K562 (cell line): Measurements from ENCODE around the gene EGR4. TPM values are rescaled to one million over a fixed set of nuclear protein-coding genes. Genes with fewer than 3 reads are reported as not detected.

Experiments
- ATF4 ChIP-seq: fragments of 450-650 bp; formaldehyde crosslinking; IDR thresholded peaks from 2 replicates; pipeline ENCODE4 v1.4.0; 2022; ENCODE audit warnings: mild to moderate bottlenecking, moderate library complexity
- EGR1 ChIP-seq: fragments of 450-650 bp; conservative IDR thresholded peaks from 2 replicates; pipeline ENCODE4 v1.6.1; 2017; ENCODE audit warnings: mild to moderate bottlenecking
- ETS1 ChIP-seq: conservative IDR thresholded peaks from 2 replicates; pipeline ENCODE4 v1.6.1; 2011; ENCODE audit warnings: low read depth, mild to moderate bottlenecking, low read length; ENCODE audit not compliant: control insufficient read depth
- GATAD2B ChIP-seq: fragments of 450-650 bp; IDR thresholded peaks from 2 replicates; pipeline ENCODE4 v1.6.1; 2017; ENCODE audit warnings: mild to moderate bottlenecking, borderline replicate concordance
- GTF2B ChIP-seq: IDR thresholded peaks from 2 replicates; pipeline ENCODE4 v1.6.1; 2011; ENCODE audit not compliant: insufficient read length; ENCODE audit errors: extremely low read depth
- HLTF ChIP-seq: fragments of 450-650 bp; IDR thresholded peaks from 2 replicates; pipeline ENCODE4 v1.6.1; 2016
- NCOA2 ChIP-seq, 2 experiments: fragments of 450-650 bp; IDR thresholded peaks; 2 replicates each; pipeline ENCODE4 v1.6.1; 2018; ENCODE audit warnings: mild to moderate bottlenecking in 2 of 2, moderate library complexity in 1 of 2; ENCODE audit not compliant: partially characterized antibody in 2 of 2
- PHF8 ChIP-seq: fragments of 200-600 bp; sonication (generic); IDR thresholded peaks from 2 replicates; pipeline ENCODE4 v1.6.1; 2012; ENCODE audit warnings: mixed run types, mild to moderate bottlenecking, inconsistent platforms, low read length, moderate library complexity, borderline replicate concordance
- ZBED1 ChIP-seq: IDR thresholded peaks from 2 replicates; pipeline ENCODE4 v1.6.1; 2014
- ZBTB49 ChIP-seq: sonication (generic); formaldehyde crosslinking; IDR thresholded peaks from 2 replicates; pipeline ENCODE4 v1.8.0; 2022; ENCODE audit warnings: missing genetic modification reagents, mild to moderate bottlenecking, borderline replicate concordance
- ZBTB7A ChIP-seq: IDR thresholded peaks from 2 replicates; pipeline ENCODE4 v1.6.1; 2011; ENCODE audit warnings: low read depth, mild to moderate bottlenecking, low read length, moderate library complexity, borderline replicate concordance; ENCODE audit not compliant: control insufficient read depth
- ZSCAN29 ChIP-seq: fragments of 450-650 bp; IDR thresholded peaks from 2 replicates; pipeline ENCODE4 v1.6.1; 2017
- polyA plus RNA-seq, 8 experiments: library from polyadenylated mRNA; depleted of rRNA in 4 of 8; stranded (reverse) in 5 of 8; unstranded in 3 of 8; fragments of >200 nt; fragmentation: Nextera tagmentation in 2 of 8; fragmentation: Illumina TruSeq in 1 of 8; extraction: Ambion mirVana in 2 of 8; extraction: Trizol in 1 of 8; gene quantifications; 2 replicates each; pipeline versions ENCODE4 v1.2.1 to v1.2.3, GENCODE V29; 2011 to 2014; ENCODE audit warnings: inconsistent platforms in 1 of 8, missing spikeins in 1 of 8
- total RNA-seq, 7 experiments: library from RNA; depleted of rRNA in 6 of 7; stranded (reverse); fragments of >200 nt in 6 of 7; fragmentation: Illumina TruSeq in 2 of 7; extraction: Trizol in 2 of 7; gene quantifications; 2 replicates each; pipeline versions ENCODE4 v1.2.1 to v1.2.3, GENCODE V29; 2011 to 2021; ENCODE audit warnings: low replicate concordance in 1 of 7
- TF ChIP-seq, protein P1 (sequence below): sonication (generic); formaldehyde crosslinking; IDR thresholded peaks from 2 replicates; pipeline ENCODE4 v1.9.0; 2022; ENCODE audit warnings: mild to moderate bottlenecking, missing genetic modification reagents
- TF ChIP-seq, protein P2 (sequence below), 3 experiments: fragments of 200-800 bp in 1 of 3; sonication (Bioruptor generic) in 1 of 3; sonication (generic) in 1 of 3; formaldehyde crosslinking in 1 of 3; IDR thresholded peaks; 2 replicates each; pipeline versions ENCODE4 v1.6.1 to v1.8.0; 2016 to 2022; ENCODE audit warnings: mild to moderate bottlenecking in 2 of 3, missing compliant biosample characterization in 2 of 3, missing genetic modification characterization in 2 of 3, missing genetic modification reagents in 1 of 3
- TF ChIP-seq, protein P3 (sequence below): fragments of 450-650 bp; IDR thresholded peaks from 2 replicates; pipeline ENCODE4 v1.6.1; 2016; ENCODE audit warnings: borderline replicate concordance

Gene EGR4
- total and polyA plus RNA-seq, 9 of the 15 experiments (the other 6 are each of a cell fraction or from before 2014, with no cell fraction given) = not detected

DNA sequence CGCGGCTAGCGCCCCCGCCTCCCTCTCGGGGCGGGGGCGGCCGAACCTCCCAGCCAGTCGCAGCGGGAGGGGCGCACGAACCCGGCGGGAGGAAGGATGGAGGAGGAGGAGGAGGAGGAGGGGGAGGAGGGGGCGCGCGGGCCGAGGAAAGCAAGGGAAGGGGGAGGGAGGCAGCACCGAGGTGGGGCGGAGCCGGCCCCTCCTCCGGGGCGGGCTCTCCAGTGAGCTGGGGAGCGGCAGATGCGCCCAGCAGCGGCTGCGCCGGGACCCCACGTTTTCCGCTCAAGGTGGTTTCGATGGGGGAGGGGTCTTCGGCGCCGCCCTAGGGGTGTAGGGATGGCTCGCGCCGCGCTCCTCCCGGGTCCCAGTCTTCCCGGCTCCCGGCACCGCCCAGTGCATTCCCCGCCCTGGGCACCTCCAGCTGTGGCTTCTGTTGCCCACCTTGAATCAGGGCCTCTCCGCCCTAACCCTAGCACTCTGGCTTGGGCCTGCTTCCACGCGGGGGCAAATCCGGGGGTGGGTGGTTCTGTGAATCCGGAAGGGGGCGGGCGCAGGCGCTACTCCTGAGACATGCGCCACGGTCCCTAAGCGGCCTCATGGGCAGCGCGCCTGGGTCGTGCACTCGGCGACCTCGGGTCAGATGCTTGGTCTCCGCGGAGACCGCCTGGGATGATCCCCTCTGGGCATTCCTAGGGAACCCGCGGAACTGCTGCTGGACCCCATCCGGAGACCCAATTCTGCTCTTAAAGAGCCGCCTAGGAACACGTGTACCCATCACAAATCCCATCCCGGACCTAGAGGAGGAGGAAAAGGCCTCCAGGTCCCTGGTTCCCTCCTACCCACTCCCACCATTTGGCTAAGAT lies 8.8 kb downstream of the EGR4 start, which contains the start of gene FBXO41 (continued):
- TF ChIP-seq ZBTB49 (no peak), ZSCAN29 (no peak), ZBTB7A (peak; percentile 15; the same call in 1 of the 2 replicates), NCOA2 (IDR thresholded peaks at IDR 0.05; ENCODE audit: partially characterized antibody in 2 of 2) (peak in 1 of 2 experiments; percentile 75), ATF4 (CRISPR knock-in tag) (no peak), ZBED1 (0 out of 2 replicates have a peak, but pooled peaks have one; percentile 20), PHF8 (peak; percentile 63; the same call in 1 of the 2 replicates), ETS1 (no peak), GTF2B (no peak), GATAD2B (no peak), HLTF (no peak), EGR1 (peak; percentile 81)
- TF ChIP-seq, protein P1, sequence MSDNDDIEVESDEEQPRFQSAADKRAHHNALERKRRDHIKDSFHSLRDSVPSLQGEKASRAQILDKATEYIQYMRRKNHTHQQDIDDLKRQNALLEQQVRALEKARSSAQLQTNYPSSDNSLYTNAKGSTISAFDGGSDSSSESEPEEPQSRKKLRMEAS (CRISPR knock-in tag) = 0 out of 2 replicates have a peak, but pooled peaks have one; percentile 60
- TF ChIP-seq, protein P2, sequence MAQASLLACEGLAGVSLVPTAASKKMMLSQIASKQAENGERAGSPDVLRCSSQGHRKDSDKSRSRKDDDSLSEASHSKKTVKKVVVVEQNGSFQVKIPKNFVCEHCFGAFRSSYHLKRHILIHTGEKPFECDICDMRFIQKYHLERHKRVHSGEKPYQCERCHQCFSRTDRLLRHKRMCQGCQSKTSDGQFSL (CRISPR knock-in tag; IDR thresholded peaks at IDR 0.05) = no peak
- TF ChIP-seq, protein P2 (tag; IDR thresholded peaks at IDR 0.05) = no peak
- TF ChIP-seq, protein P3, sequence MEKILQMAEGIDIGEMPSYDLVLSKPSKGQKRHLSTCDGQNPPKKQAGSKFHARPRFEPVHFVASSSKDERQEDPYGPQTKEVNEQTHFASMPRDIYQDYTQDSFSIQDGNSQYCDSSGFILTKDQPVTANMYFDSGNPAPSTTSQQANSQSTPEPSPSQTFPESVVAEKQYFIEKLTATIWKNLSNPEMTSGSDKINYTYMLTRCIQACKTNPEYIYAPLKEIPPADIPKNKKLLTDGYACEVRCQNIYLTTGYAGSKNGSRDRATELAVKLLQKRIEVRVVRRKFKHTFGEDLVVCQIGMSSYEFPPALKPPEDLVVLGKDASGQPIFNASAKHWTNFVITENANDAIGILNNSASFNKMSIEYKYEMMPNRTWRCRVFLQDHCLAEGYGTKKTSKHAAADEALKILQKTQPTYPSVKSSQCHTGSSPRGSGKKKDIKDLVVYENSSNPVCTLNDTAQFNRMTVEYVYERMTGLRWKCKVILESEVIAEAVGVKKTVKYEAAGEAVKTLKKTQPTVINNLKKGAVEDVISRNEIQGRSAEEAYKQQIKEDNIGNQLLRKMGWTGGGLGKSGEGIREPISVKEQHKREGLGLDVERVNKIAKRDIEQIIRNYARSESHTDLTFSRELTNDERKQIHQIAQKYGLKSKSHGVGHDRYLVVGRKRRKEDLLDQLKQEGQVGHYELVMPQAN = no peak
